SU-DHL-6 (cell line): ENCODE results near the gene RIPPLY2.

Experiments used
- CTCF ChIP-seq: fragments of 200-600 bp; sonication (generic); IDR thresholded peaks from one replicate; pipeline ENCODE4 v1.5.1; 2017; ENCODE audit warnings: antibody characterized with exemption, mild to moderate bottlenecking, low read length, moderate library complexity; ENCODE audit not compliant: insufficient read depth, poor library complexity, severe bottlenecking
- EZH2phosphoT487 ChIP-seq: fragments of 200-600 bp; sonication (generic), shearing (Covaris generic); conservative IDR thresholded peaks from 2 replicates; pipeline ENCODE4 v1.6.1; 2018; ENCODE audit warnings: mild to moderate bottlenecking, antibody characterized with exemption, low read length, moderate library complexity, mixed read lengths

- TF ChIP-seq CTCF, result no peak
- TF ChIP-seq EZH2phosphoT487, result no peak
Measured at GRCh38 chr6:83812595-83812994, 40.6 kb upstream of the RIPPLY2 start.
